ENCODE results near the gene XPO4. TPM values are rescaled to one million over a fixed set of nuclear protein-coding genes. Genes with fewer than 3 reads are reported as not detected.

The XPO4 gene
- total and polyA plus RNA-seq, 2 of the 13 experiments (the other 11 are each of a cell fraction or from before 2014, with no cell fraction given) = 8.4 to 24.8 TPM

- TF ChIP-seq SP4 (CRISPR knock-in tag; IDR thresholded peaks at IDR 0.05) (no peak), HOMEZ (CRISPR knock-in tag; IDR thresholded peaks at IDR 0.05; ENCODE audit: low read depth) (no peak), ZNF646 (CRISPR knock-in tag; IDR thresholded peaks at IDR 0.05) (no peak)
- Histone ChIP-seq H3K36me3 (replicated peaks in 1 of 2; ENCODE audit: control insufficient read depth in 1 of 2, insufficient read depth in 2 of 2, low read length in 2 of 2) (peaks cover 17 to 47% of the 10 kb centered on the region in 2 experiments), H3K79me2 (ENCODE audit: insufficient read depth, low read length) (no peaks in the 10 kb centered on the region), H3K4me1 (ENCODE audit: insufficient read depth, low read length) (no peaks in the 10 kb centered on the region), H2AFZ (ENCODE audit: low read length) (no peak overlapping the region), H3K4me2 (ENCODE audit: low read depth, low read length) (no peak overlapping the region), H3K27ac (ENCODE audit: extremely low read length, insufficient read depth, low read length) (no peak overlapping the region), H3K4me3 (replicated peaks in 1 of 3; ENCODE audit: insufficient read depth in 1 of 3, low read depth in 2 of 3, low read length in 3 of 3) (no peak overlapping the region), H3K9me3 (ENCODE audit: low read length) (no peaks in the 10 kb centered on the region), H3K9ac (ENCODE audit: insufficient read depth, low read depth, low read length) (no peak overlapping the region), H4K20me1 (ENCODE audit: insufficient read depth, low read length) (no peaks in the 10 kb centered on the region), H3K27me3 (ENCODE audit: control insufficient read depth in 1 of 2, insufficient read depth in 2 of 2, low read length in 2 of 2) (no peaks in the 10 kb centered on the region)
- DNase-seq (ENCODE audit: low spot score) = no peak
- no peak for FAIRE-seq
- in situ Hi-C loops (cut with HindIII; ENCODE audit: extremely low pct_ligation_motif_present, low pct_unique_long_range_greater_than_20kb) = no loop called here
- 96% methylated on average over 7 of the region's 7 CpGs for WGBS (ENCODE audit: low lambda C conversion rate)
- no TSS peak for BruUV-seq (replicated peaks)
- ATAC-seq = no peak
- POLR2A ChIA-PET = no interaction called here
- CTCF ChIA-PET (ENCODE audit: low intra/inter-chr PET ratio, low total read pairs) = no interaction called here
- intact Hi-C loops (cut with micrococcal nuclease; ENCODE audit: unreplicated experiment) = no loop called here
Observed at GRCh38 chr13:20789665-20790064, 112.9 kb downstream of the XPO4 start.

Measured in HepG2 (cell line).